Measurements from ENCODE around the gene HPD.
A peak's percentile ranks its signal among the peaks of the same experiment; 100 is the strongest.

HPD gene

GRCh38 chr12:121827351-121828099, 31.1 kb downstream of the HPD start:
- DNase-seq, result no peak

GRCh38 chr12:121826318-121827150, 32.1 kb downstream of the HPD start:
- DNase-seq, result no peak

GRCh38 chr12:121825041-121825523, 33.6 kb downstream of the HPD start:
- DNase-seq, result no peak

- DNase-seq, result no peak
These were observed 34.9 kb downstream of the HPD start for GRCh38 chr12:121823727-121824115.

GRCh38 chr12:121823101-121823726, 35.4 kb downstream of the HPD start:
- DNase-seq, result no peak

GRCh38 chr12:121822393-121823100, 36.1 kb downstream of the HPD start:
- no peak for DNase-seq

GRCh38 chr12:121820056-121820455, 38.6 kb downstream of the HPD start:
- no peak for DNase-seq

- no peak for DNase-seq
These were observed 39.3 kb downstream of the HPD start for GRCh38 chr12:121819212-121819949.

- DNase-seq, result no peak
These were observed 41.0 kb downstream of the HPD start for GRCh38 chr12:121817648-121818043.

GRCh38 chr12:121816925-121817647, 41.6 kb downstream of the HPD start:
- no peak for DNase-seq

GRCh38 chr12:121815263-121815662, 43.4 kb downstream of the HPD start:
- DNase-seq, result no peak

GRCh38 chr12:121814429-121815119, 44.1 kb downstream of the HPD start:
- no peak for DNase-seq

- no peak for DNase-seq
These were observed 44.7 kb downstream of the HPD start for GRCh38 chr12:121813951-121814350.

- DNase-seq, result no peak
These were observed 45.5 kb downstream of the HPD start for GRCh38 chr12:121812921-121813896.

- no peak for DNase-seq
These were observed 46.3 kb downstream of the HPD start for GRCh38 chr12:121812320-121812871.

- peak; percentile 54 for DNase-seq
These were observed 47.0 kb downstream of the HPD start for GRCh38 chr12:121811434-121812319.

- no peak for DNase-seq
These were observed 47.7 kb downstream of the HPD start for GRCh38 chr12:121810833-121811433.

Measured in activated CD4-positive, alpha-beta T cell treated with anti-CD3 and anti-CD28 coated beads, Interleukin-2, amount 50 U/mL, for 4 hours (primary cell).